ENCODE measurements around the gene FAAP20. TPM values are rescaled to one million over a fixed set of nuclear protein-coding genes. Genes with fewer than 3 reads are reported as not detected.
A peak's percentile ranks its signal among the peaks of the same experiment; 100 is the strongest.

Gene FAAP20
- total RNA-seq, 1 experiment from 2014 or later, result 119 TPM

GRCh38 chr1:2226525-2227345 is 32.2 kb upstream of the FAAP20 start:
- Histone ChIP-seq H3K23me2 (ENCODE audit: insufficient read length, low read depth, low read length, poor library complexity, severe bottlenecking) (peaks cover 32% of the 10 kb centered on the region), H2AK5ac (ENCODE audit: insufficient read length, low read length) (no peak overlapping the region), H2BK20ac (ENCODE audit: low read depth, low read length, poor library complexity, severe bottlenecking) (no peak overlapping the region), H2BK12ac (ENCODE audit: insufficient read length, low read depth, low read length) (no peak overlapping the region), H3K9me3 (ENCODE audit: control insufficient read depth, low read depth, low read length) (no peaks in the 10 kb centered on the region), H4K20me1 (ENCODE audit: control insufficient read depth, insufficient read depth, insufficient read length) (no peaks in the 10 kb centered on the region), H2BK120ac (ENCODE audit: low read depth, low read length, poor library complexity, severe bottlenecking) (no peak overlapping the region), H4K91ac (ENCODE audit: insufficient read length, low read depth, low read length) (no peak overlapping the region), H2AFZ (ENCODE audit: low read length) (no peak overlapping the region), H3K14ac (ENCODE audit: insufficient read depth, low read length) (peak overlapping the region; percentile 67; the same call in 1 of the 2 replicates), H3K79me1 (ENCODE audit: insufficient read depth, low read depth, low read length, poor library complexity, severe bottlenecking) (peaks cover 2% of the 10 kb centered on the region), H2BK5ac (ENCODE audit: insufficient read length, low read length) (no peak overlapping the region), H3K18ac (ENCODE audit: insufficient read length, low read depth, low read length) (no peak overlapping the region), H3K56ac (ENCODE audit: insufficient read length, low read depth, low read length) (no peak overlapping the region), H3K27me3 (ENCODE audit: insufficient read depth, low read length) (no peaks in the 10 kb centered on the region), H3K4me2 (ENCODE audit: insufficient read depth, insufficient read length, low read length) (peak overlapping the region; percentile 13), H3K9ac (ENCODE audit: extremely low read depth, insufficient read length, low read length) (no peak overlapping the region), H3K4ac (ENCODE audit: low read depth, low read length) (no peak overlapping the region), H3K4me1 (ENCODE audit: insufficient read depth, low read length) (no peaks in the 10 kb centered on the region; the same call in 1 of the 2 replicates), H3K79me2 (ENCODE audit: insufficient read depth, low read length) (peaks cover 31% of the 10 kb centered on the region; the same call in 1 of the 2 replicates), H3K23ac (ENCODE audit: insufficient read length, low read depth, low read length) (no peak overlapping the region), H3T11ph (ENCODE audit: low read length) (no peak overlapping the region), H4K8ac (replicated peaks; ENCODE audit: insufficient read length, low read depth, low read length) (no peak overlapping the region), H3K27ac (ENCODE audit: insufficient read length, low read depth, low read length) (no peak overlapping the region), H2BK15ac (ENCODE audit: low read depth, low read length) (no peak overlapping the region), H4K5ac (ENCODE audit: insufficient read length, low read depth, low read length) (no peak overlapping the region)
- Mint-ChIP-seq H3K27me3 (ENCODE audit: low read depth) (peaks cover 3% of the 10 kb centered on the region; the same call in 1 of the 2 replicates), H3K36me3 (ENCODE audit: insufficient read depth in 1 of 3, low read depth in 3 of 3) (peaks cover 6 to 19% (median 10%) of the 10 kb centered on the region in 3 experiments; a peak in 5 of 7 replicates), H3K27ac (no peak overlapping the region), H3K4me3 (peak overlapping the region; percentile 57 to 79), H3K4me1 (peaks cover 22 to 27% of the 10 kb centered on the region in 2 experiments), H3K9me3 (no peaks in the 10 kb centered on the region; a peak in 1 of 5 replicates)
- TF ChIP-seq CTCF (conservative IDR thresholded peaks at IDR 0.05), result no peak
- no peak for DNase-seq
- WGBS (ENCODE audit: extremely low coverage, insufficient read length, low lambda C conversion rate), result no CpG with 5 or more reads among the region's 73 CpGs

All from H9 (cell line).